Measurements from ENCODE around the gene MICAL1.

MICAL1 gene

GRCh38 chr6:109493865-109494264 is 38.3 kb upstream of the MICAL1 start:
- FAIRE-seq = no peak
- no peak for DNase-seq (ENCODE audit: insufficient read length, low spot score)
- TF ChIP-seq, protein P1, sequence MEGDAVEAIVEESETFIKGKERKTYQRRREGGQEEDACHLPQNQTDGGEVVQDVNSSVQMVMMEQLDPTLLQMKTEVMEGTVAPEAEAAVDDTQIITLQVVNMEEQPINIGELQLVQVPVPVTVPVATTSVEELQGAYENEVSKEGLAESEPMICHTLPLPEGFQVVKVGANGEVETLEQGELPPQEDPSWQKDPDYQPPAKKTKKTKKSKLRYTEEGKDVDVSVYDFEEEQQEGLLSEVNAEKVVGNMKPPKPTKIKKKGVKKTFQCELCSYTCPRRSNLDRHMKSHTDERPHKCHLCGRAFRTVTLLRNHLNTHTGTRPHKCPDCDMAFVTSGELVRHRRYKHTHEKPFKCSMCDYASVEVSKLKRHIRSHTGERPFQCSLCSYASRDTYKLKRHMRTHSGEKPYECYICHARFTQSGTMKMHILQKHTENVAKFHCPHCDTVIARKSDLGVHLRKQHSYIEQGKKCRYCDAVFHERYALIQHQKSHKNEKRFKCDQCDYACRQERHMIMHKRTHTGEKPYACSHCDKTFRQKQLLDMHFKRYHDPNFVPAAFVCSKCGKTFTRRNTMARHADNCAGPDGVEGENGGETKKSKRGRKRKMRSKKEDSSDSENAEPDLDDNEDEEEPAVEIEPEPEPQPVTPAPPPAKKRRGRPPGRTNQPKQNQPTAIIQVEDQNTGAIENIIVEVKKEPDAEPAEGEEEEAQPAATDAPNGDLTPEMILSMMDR (IDR thresholded peaks at IDR 0.05; ENCODE audit: insufficient read depth, missing control alignments) = no peak

GRCh38 chr6:109491207-109491938 is 35.8 kb upstream of the MICAL1 start:
- TF ChIP-seq, protein P1 (IDR thresholded peaks at IDR 0.05; ENCODE audit: insufficient read depth, missing control alignments) = no peak
- DNase-seq (ENCODE audit: insufficient read length, low spot score) (no peak), FAIRE-seq (no peak)

DNA sequence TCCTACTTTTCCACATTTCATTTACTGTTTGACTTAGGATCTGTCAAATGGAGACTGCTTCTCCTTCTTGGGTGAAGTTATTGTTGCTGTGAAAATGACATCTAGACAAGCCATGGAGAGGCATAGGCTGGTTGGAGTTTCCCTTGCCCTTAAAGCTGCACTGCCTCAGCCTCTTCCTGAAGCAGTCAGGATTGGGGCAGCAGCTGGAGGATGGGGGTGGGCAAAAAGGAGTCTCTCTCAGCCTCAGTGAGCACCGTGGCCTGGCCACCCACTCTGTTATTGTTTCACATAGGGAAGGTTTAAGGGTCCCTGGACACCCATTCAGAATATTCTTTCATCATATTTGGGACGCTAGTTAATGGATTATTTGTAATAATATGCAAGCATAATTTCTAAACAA is 35.1 kb upstream of the MICAL1 start:
- no peak for DNase-seq (ENCODE audit: insufficient read length, low spot score)
- FAIRE-seq = no peak
- TF ChIP-seq, protein P1 (IDR thresholded peaks at IDR 0.05; ENCODE audit: insufficient read depth, missing control alignments) = no peak

GRCh38 chr6:109488001-109488400 is 32.4 kb upstream of the MICAL1 start:
- peak; percentile 32 for FAIRE-seq
- TF ChIP-seq, protein P1 (IDR thresholded peaks at IDR 0.05; ENCODE audit: insufficient read depth, missing control alignments) = no peak
- peak; percentile 34 for DNase-seq (ENCODE audit: insufficient read length, low spot score)

DNA sequence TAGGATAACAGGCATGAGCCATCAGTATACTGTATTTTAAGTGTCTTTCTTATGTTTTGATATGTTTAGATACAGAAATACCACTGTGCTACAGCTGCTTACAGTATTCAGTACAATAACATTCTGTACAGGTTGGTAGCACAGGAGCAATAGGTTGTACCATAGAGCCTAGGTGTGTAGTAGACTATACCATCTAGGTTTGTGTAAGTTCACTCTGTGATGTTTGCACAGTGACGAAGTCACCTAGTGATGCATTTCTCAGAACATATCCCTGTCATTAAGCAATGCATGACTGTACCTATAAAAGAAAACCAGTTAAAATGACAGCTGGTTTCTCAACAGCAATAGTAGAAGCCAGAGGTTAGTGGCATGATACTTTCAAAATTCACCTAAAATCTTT is 30.5 kb upstream of the MICAL1 start:
- TF ChIP-seq, protein P1 (IDR thresholded peaks at IDR 0.05; ENCODE audit: insufficient read depth, missing control alignments) = no peak
- FAIRE-seq = no peak
- no peak for DNase-seq (ENCODE audit: insufficient read length, low spot score)

DNA sequence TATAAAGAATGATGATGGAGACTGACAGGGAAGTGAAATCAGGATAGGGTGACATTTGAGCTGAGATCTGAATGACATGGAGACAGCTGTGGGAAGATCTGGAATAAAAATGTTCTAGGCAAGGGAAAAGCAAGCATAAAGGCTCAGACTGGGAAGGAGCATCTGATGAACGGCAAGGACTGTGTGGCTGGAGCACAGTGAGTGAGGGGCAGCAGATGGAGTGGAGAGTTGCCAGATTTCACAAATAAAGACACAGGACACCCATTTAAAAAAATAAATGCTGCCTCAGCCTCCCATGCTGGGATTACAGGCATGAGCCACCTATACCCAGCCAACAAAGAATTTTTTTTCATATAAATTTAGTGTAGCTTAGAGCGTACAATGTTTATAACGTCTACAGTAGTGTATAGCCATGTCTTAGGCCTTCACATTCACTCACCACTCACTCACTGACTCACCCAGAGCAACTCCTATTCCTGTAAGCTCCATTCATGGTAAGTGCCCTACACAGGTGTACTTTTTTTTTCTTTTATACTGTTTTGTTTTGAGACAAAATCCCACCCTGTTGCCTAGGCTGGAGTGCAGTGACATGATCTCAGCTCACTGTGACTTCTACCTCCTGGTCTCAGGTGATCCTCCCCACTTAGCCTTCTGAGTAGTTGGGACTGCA is 29.8 kb upstream of the MICAL1 start:
- TF ChIP-seq, protein P1 (IDR thresholded peaks at IDR 0.05; ENCODE audit: insufficient read depth, missing control alignments) = no peak
- DNase-seq (ENCODE audit: insufficient read length, low spot score) = no peak
- FAIRE-seq = no peak

DNA sequence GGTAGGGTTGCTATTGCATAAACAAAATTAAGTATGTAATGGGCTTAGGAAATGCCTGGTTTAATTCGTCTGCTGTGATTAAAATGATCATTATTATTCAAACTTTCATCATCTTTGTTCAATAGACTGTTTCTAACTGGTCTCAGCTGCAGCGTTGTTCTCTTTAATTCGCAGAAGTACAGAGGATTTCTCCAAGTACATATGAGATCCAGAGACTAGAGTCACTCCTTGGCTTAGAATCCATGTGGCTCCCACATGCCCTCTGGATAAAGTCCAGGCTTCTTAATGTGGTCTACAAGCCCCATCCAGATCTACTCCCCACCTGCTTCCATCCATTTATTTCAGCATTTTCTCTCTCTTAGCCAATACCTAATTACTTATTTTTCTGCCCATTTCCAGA is 28.6 kb upstream of the MICAL1 start:
- FAIRE-seq (no peak), DNase-seq (ENCODE audit: insufficient read length, low spot score) (no peak)
- TF ChIP-seq, protein P1 (IDR thresholded peaks at IDR 0.05; ENCODE audit: insufficient read depth, missing control alignments) = no peak
